H9 (cell line): ENCODE data around the gene DAPL1. TPM values are rescaled to one million over a fixed set of nuclear protein-coding genes. Genes with fewer than 3 reads are reported as not detected.

Experiments
- DNase-seq: peaks from one replicate; pipeline ENCODE4 v3.0.0-alpha.2; 2017
- H2AFZ ChIP-seq: one replicate; pipeline ENCODE4 v1.6.1; 2013; ENCODE audit warnings: mild to moderate bottlenecking, low read length, control low read depth, moderate library complexity
- H2AK5ac ChIP-seq: 2 replicates; pipeline ENCODE4 v1.6.1; 2013; ENCODE audit warnings: low read length, control low read depth, mixed read lengths; ENCODE audit not compliant: insufficient read length
- H2BK120ac ChIP-seq: one replicate; pipeline ENCODE4 v1.6.1; 2013; ENCODE audit warnings: low read depth, mild to moderate bottlenecking, low read length, control low read depth, inconsistent platforms; ENCODE audit not compliant: poor library complexity, severe bottlenecking
- H2BK12ac ChIP-seq: 2 replicates; pipeline ENCODE4 v1.6.1; 2013; ENCODE audit warnings: low read length, control low read depth, mixed read lengths, low read depth; ENCODE audit not compliant: insufficient read length
- H2BK15ac ChIP-seq: 2 replicates; pipeline ENCODE4 v1.6.1; 2013; ENCODE audit warnings: low read depth, low read length, control low read depth
- H2BK20ac ChIP-seq: one replicate; pipeline ENCODE4 v1.6.1; 2013; ENCODE audit warnings: low read depth, mild to moderate bottlenecking, low read length, control low read depth, inconsistent platforms; ENCODE audit not compliant: poor library complexity, severe bottlenecking
- H2BK5ac ChIP-seq: 2 replicates; pipeline ENCODE4 v1.6.1; 2013; ENCODE audit warnings: low read length, control low read depth, mixed read lengths; ENCODE audit not compliant: insufficient read length
- H3K14ac ChIP-seq: 2 replicates; pipeline ENCODE4 v1.6.1; 2013; ENCODE audit warnings: low read length, control low read depth; ENCODE audit not compliant: insufficient read depth
- H3K18ac ChIP-seq: 2 replicates; pipeline ENCODE4 v1.6.1; 2013; ENCODE audit warnings: low read depth, mild to moderate bottlenecking, mixed read lengths, low read length, control low read depth; ENCODE audit not compliant: insufficient read length
- H3K23ac ChIP-seq: 2 replicates; pipeline ENCODE4 v1.6.1; 2013; ENCODE audit warnings: low read length, control low read depth, mixed read lengths, low read depth; ENCODE audit not compliant: insufficient read length
- H3K23me2 ChIP-seq: 2 replicates; pipeline ENCODE4 v1.6.1; 2013; ENCODE audit warnings: low read depth, mild to moderate bottlenecking, mixed read lengths, low read length, control low read depth; ENCODE audit not compliant: insufficient read length, poor library complexity, severe bottlenecking
- H3K27ac ChIP-seq: 2 replicates; pipeline ENCODE4 v1.5.1; 2013; ENCODE audit warnings: low read length, control low read depth, mixed read lengths, low read depth; ENCODE audit not compliant: insufficient read length
- H3K27me3 ChIP-seq: 2 replicates; pipeline ENCODE4 v1.6.1; 2013; ENCODE audit warnings: low read length, control low read depth, inconsistent platforms; ENCODE audit not compliant: insufficient read depth
- H3K4ac ChIP-seq: 2 replicates; pipeline ENCODE4 v1.6.1; 2013; ENCODE audit warnings: low read depth, mild to moderate bottlenecking, control low read depth, inconsistent platforms, low read length, moderate library complexity
- H3K4me1 ChIP-seq: 2 replicates; pipeline ENCODE4 v1.6.1; 2013; ENCODE audit warnings: low read length, control low read depth, inconsistent platforms; ENCODE audit not compliant: insufficient read depth
- H3K4me2 ChIP-seq: 2 replicates; pipeline ENCODE4 v1.6.1; 2013; ENCODE audit warnings: low read length, control low read depth, mixed read lengths; ENCODE audit not compliant: insufficient read length, insufficient read depth
- H3K56ac ChIP-seq: 2 replicates; pipeline ENCODE4 v1.6.1; 2013; ENCODE audit warnings: low read depth, mild to moderate bottlenecking, mixed read lengths, low read length, control low read depth; ENCODE audit not compliant: insufficient read length
- H3K79me1 ChIP-seq: 2 replicates; pipeline ENCODE4 v1.6.1; 2013; ENCODE audit warnings: low read depth, mild to moderate bottlenecking, moderate library complexity, low read length, control low read depth, inconsistent platforms; ENCODE audit not compliant: insufficient read depth, poor library complexity, severe bottlenecking
- H3K79me2 ChIP-seq: 2 replicates; pipeline ENCODE4 v1.6.1; 2013; ENCODE audit warnings: low read length, control low read depth, inconsistent platforms; ENCODE audit not compliant: insufficient read depth
- H3K9ac ChIP-seq: 2 replicates; pipeline ENCODE4 v1.6.1; 2013; ENCODE audit warnings: low read length, control low read depth, mixed read lengths; ENCODE audit not compliant: insufficient read length; ENCODE audit errors: extremely low read depth
- H3K9me3 ChIP-seq: one replicate; pipeline ENCODE4 v1.6.1; 2013; ENCODE audit warnings: low read depth, low read length, inconsistent platforms; ENCODE audit not compliant: control insufficient read depth
- H3T11ph ChIP-seq: one replicate; pipeline ENCODE4 v1.6.1; 2013; ENCODE audit warnings: mild to moderate bottlenecking, low read length, control low read depth, inconsistent platforms
- H4K20me1 ChIP-seq: one replicate; pipeline ENCODE4 v1.6.1; 2013; ENCODE audit not compliant: control insufficient read depth, insufficient read length, insufficient read depth
- H4K5ac ChIP-seq: 2 replicates; pipeline ENCODE4 v1.6.1; 2013; ENCODE audit warnings: low read depth, mild to moderate bottlenecking, mixed read lengths, low read length, control low read depth; ENCODE audit not compliant: insufficient read length
- H4K8ac ChIP-seq: replicated peaks from 2 replicates; pipeline ENCODE4 v1.6.1; 2013; ENCODE audit warnings: low read length, control low read depth, mixed read lengths, low read depth; ENCODE audit not compliant: insufficient read length
- H4K91ac ChIP-seq: 2 replicates; pipeline ENCODE4 v1.6.1; 2013; ENCODE audit warnings: low read depth, mild to moderate bottlenecking, moderate library complexity, mixed read lengths, low read length, control low read depth; ENCODE audit not compliant: insufficient read length
- H3K27ac Mint-ChIP-seq, 3 experiments: 2 replicates in 2 of 3; 3 replicates in 1 of 3; pipeline ENCODE4 v1.8.0; 2020 to 2021; ENCODE audit warnings: mixed read lengths in 3 of 3, mild to moderate bottlenecking in 1 of 3, moderate library complexity in 1 of 3
- H3K27me3 Mint-ChIP-seq: 2 replicates; pipeline ENCODE4 v1.8.0; 2021; ENCODE audit warnings: low read depth, mild to moderate bottlenecking, moderate library complexity, mixed read lengths
- H3K36me3 Mint-ChIP-seq, 3 experiments: 2 replicates in 2 of 3; 3 replicates in 1 of 3; pipeline ENCODE4 v1.8.0; 2020 to 2021; ENCODE audit warnings: low read depth in 3 of 3, mixed read lengths in 3 of 3; ENCODE audit not compliant: insufficient read depth in 1 of 3
- H3K4me1 Mint-ChIP-seq, 2 experiments: 2 replicates each; pipeline ENCODE4 v1.8.0; 2020; ENCODE audit warnings: mixed read lengths in 2 of 2
- H3K4me3 Mint-ChIP-seq, 2 experiments: 2 replicates in 1 of 2; 3 replicates in 1 of 2; pipeline ENCODE4 v1.8.0; 2020 to 2021; ENCODE audit warnings: mild to moderate bottlenecking in 2 of 2, mixed read lengths in 2 of 2, moderate library complexity in 1 of 2
- H3K9me3 Mint-ChIP-seq, 2 experiments: 2 replicates in 1 of 2; 3 replicates in 1 of 2; pipeline ENCODE4 v1.8.0; 2020; ENCODE audit warnings: mild to moderate bottlenecking in 2 of 2, mixed read lengths in 2 of 2, moderate library complexity in 1 of 2
- CTCF ChIP-seq: fragments of 200-600 bp; sonication (generic); conservative IDR thresholded peaks from 3 replicates; pipeline ENCODE4 v1.8.0; 2021; ENCODE audit warnings: antibody characterized with exemption, mild to moderate bottlenecking
- WGBS: extraction: QIAGEN DNeasy Blood & Tissue Kit; methylation state at CpG from one replicate; pipeline ENCODE4 v1.1.7; 2013; ENCODE audit warnings: missing lambda C conversion rate, low lambda C conversion rate, mixed read lengths; ENCODE audit not compliant: insufficient read length; ENCODE audit errors: extremely low coverage; 5-methylcytosine and 5-hydroxymethylcytosine counted together
- total RNA-seq: library from RNA; stranded (reverse); gene quantifications from 2 replicates; pipeline ENCODE4 v1.2.1, GENCODE V29; 2021

DAPL1 gene
- total RNA-seq, 1 experiment from 2014 or later: not detected

GRCh38 chr2:158830201-158830600 lies 35.1 kb downstream of the DAPL1 start:
- no peak overlapping the region for H3K9ac ChIP-seq
- Mint-ChIP-seq H3K4me3 (no peak overlapping the region), H3K4me1 (peaks cover 12 to 13% of the 10 kb centered on the region in 2 experiments), H3K27ac (no peak overlapping the region), H3K36me3 (no peaks in the 10 kb centered on the region), H3K27me3 (no peaks in the 10 kb centered on the region), H3K9me3 (no peaks in the 10 kb centered on the region)
- peaks cover 3% of the 10 kb centered on the region; the same call in 1 of the 2 replicates for H3K4me1 ChIP-seq
- H3K27me3 ChIP-seq: no peaks in the 10 kb centered on the region
- no peak overlapping the region for H4K8ac ChIP-seq
- TF ChIP-seq CTCF: no peak
- no peak overlapping the region for H3K4me2 ChIP-seq
- H3K9me3 ChIP-seq: no peaks in the 10 kb centered on the region
- H4K20me1 ChIP-seq: no peaks in the 10 kb centered on the region
- no peak overlapping the region for H2BK120ac ChIP-seq
- no peak overlapping the region for H2BK20ac ChIP-seq
- H3K23me2 ChIP-seq: no peaks in the 10 kb centered on the region
- no peak overlapping the region for H3K23ac ChIP-seq
- H4K5ac ChIP-seq: no peak overlapping the region
- H2BK12ac ChIP-seq: no peak overlapping the region
- H2AK5ac ChIP-seq: no peak overlapping the region
- H3T11ph ChIP-seq: no peak overlapping the region
- H4K91ac ChIP-seq: no peak overlapping the region
- H3K4ac ChIP-seq: no peak overlapping the region
- no peak overlapping the region for H2AFZ ChIP-seq
- no peak overlapping the region for H3K27ac ChIP-seq
- no peak overlapping the region for H3K14ac ChIP-seq
- WGBS: no CpG with 5 or more reads among the region's 4 CpGs
- no peak overlapping the region for H3K56ac ChIP-seq
- no peaks in the 10 kb centered on the region for H3K79me2 ChIP-seq
- H3K79me1 ChIP-seq: no peaks in the 10 kb centered on the region
- H2BK5ac ChIP-seq: no peak overlapping the region
- DNase-seq: no peak
- no peak overlapping the region for H2BK15ac ChIP-seq
- H3K18ac ChIP-seq: no peak overlapping the region
